ENCODE data around the gene RSPO1. TPM values are rescaled to one million over a fixed set of nuclear protein-coding genes. Genes with fewer than 3 reads are reported as not detected.

RSPO1 gene
- total RNA-seq, 1 experiment from 2014 or later: 0.18 TPM

DNA sequence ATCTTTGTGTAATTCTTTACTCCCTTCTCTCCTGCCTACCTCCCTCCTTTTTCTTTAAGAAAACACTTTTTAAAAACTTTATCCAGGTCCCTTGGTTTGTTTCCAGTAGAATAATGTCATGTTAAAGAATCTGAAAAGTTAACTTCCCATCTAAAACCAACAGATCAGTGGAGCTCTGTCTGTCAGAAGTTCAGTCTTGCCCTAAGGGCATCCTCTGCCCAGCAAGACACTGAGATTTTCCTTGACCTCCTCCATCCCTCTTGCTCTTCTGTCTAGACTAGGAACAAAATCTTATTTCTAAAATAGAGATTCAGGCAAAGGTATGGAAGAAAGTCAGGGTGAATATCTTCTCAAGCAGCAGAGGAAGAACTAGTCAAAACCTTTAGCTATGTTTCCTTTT lies 33.3 kb downstream of the RSPO1 start:
- Histone ChIP-seq H3K4me1 (ENCODE audit: control insufficient read depth, insufficient read depth, low read length) (peaks cover 2% of the 10 kb centered on the region), H3K9me3 (ENCODE audit: control insufficient read depth, insufficient read depth, low read depth, low read length) (no peaks in the 10 kb centered on the region), H3K36me3 (ENCODE audit: control insufficient read depth, insufficient read depth, low read length) (no peaks in the 10 kb centered on the region), H3K27ac (ENCODE audit: low read length) (no peak overlapping the region), H3K27me3 (ENCODE audit: control insufficient read depth, insufficient read depth, low read length) (no peaks in the 10 kb centered on the region), H3K4me3 (ENCODE audit: low read depth in 2 of 2, low read length in 2 of 2) (no peak overlapping the region)
- intact Hi-C loops (cut with micrococcal nuclease; ENCODE audit: unreplicated experiment) (no loop called here), in situ Hi-C loops (cut with HindIII; ENCODE audit: low pct_unique_long_range_greater_than_20kb, low sequenced_read_pairs) (no loop called here)
- ATAC-seq: no peak
- no TSS peak for BruUV-seq (replicated peaks)
- CTCF ChIA-PET: interaction anchor here (0.5 to 1.6 kb wide), 2 partner anchors 79 to 82 kb away, joined by 4 read pairs; no protein-coding TSS in a partner anchor
- no peak for DNase-seq (ENCODE audit: low read depth, low spot score)
- TF ChIP-seq TCF7L2 (IDR thresholded peaks at IDR 0.05; ENCODE audit: low read depth, low read length): no peak
- TF ChIP-seq REST (IDR thresholded peaks at IDR 0.05; ENCODE audit: insufficient read depth in 1 of 2, low read depth in 2 of 2, low read length in 1 of 2): no peak
- POLR2A ChIA-PET: no interaction called here

DNA sequence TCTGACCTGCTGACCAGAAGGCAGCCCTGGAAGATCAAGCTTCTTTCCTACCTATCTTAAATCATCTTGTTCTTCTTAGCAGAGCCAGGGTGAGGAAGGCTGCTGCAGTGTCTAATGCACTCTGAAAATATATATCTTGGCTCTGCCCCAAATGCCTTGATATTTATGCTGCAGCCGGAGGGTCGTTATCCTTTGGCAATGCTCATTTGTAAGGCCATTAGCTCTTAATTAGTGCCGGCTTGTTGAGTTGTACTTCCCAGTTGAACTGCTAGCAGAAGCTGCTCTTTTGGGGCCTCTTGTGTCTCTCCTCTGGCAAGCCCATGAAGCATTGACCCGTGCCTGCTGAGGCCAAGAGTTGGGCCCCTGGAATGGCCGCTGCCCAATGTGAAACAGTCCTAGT lies 34.8 kb downstream of the RSPO1 start:
- no TSS peak for BruUV-seq (replicated peaks)
- DNase-seq (ENCODE audit: low read depth, low spot score) (no peak), ATAC-seq (no peak)
- TF ChIP-seq TCF7L2 (IDR thresholded peaks at IDR 0.05; ENCODE audit: low read depth, low read length) (no peak), POLR2AphosphoS5 (IDR thresholded peaks at IDR 0.05; ENCODE audit: low read depth, low read length) (no peak), REST (IDR thresholded peaks at IDR 0.05; ENCODE audit: insufficient read depth in 1 of 2, low read depth in 2 of 2, low read length in 1 of 2) (no peak), SIN3A (IDR thresholded peaks at IDR 0.05; ENCODE audit: borderline replicate concordance, insufficient read depth, low read depth, low read length) (no peak)
- TF ChIP-seq, protein P1, sequence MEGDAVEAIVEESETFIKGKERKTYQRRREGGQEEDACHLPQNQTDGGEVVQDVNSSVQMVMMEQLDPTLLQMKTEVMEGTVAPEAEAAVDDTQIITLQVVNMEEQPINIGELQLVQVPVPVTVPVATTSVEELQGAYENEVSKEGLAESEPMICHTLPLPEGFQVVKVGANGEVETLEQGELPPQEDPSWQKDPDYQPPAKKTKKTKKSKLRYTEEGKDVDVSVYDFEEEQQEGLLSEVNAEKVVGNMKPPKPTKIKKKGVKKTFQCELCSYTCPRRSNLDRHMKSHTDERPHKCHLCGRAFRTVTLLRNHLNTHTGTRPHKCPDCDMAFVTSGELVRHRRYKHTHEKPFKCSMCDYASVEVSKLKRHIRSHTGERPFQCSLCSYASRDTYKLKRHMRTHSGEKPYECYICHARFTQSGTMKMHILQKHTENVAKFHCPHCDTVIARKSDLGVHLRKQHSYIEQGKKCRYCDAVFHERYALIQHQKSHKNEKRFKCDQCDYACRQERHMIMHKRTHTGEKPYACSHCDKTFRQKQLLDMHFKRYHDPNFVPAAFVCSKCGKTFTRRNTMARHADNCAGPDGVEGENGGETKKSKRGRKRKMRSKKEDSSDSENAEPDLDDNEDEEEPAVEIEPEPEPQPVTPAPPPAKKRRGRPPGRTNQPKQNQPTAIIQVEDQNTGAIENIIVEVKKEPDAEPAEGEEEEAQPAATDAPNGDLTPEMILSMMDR (IDR thresholded peaks at IDR 0.05): no peak
- peaks cover 5% of the 10 kb centered on the region; the same call in 1 of the 2 replicates for H3K36me3 ChIP-seq (ENCODE audit: control insufficient read depth, insufficient read depth, low read length)
- no peak overlapping the region for H3K27ac ChIP-seq (ENCODE audit: low read length)
- intact Hi-C loops (cut with micrococcal nuclease; ENCODE audit: unreplicated experiment): no loop called here
- in situ Hi-C loops (cut with HindIII; ENCODE audit: low pct_unique_long_range_greater_than_20kb, low sequenced_read_pairs): loop anchor here (5.0 kb wide), 1 partner anchor 92 kb away; the partner anchor contains the start of gene CDCA8
- ChIA-PET CTCF (no interaction called here), POLR2A (interaction anchor here (0.6 kb wide), 1 partner anchor 43 kb away, joined by 3 read pairs; no protein-coding TSS in a partner anchor)
- H3K9me3 ChIP-seq (ENCODE audit: control insufficient read depth, insufficient read depth, low read depth, low read length): no peaks in the 10 kb centered on the region
- peaks cover 5% of the 10 kb centered on the region for H3K4me1 ChIP-seq (ENCODE audit: control insufficient read depth, insufficient read depth, low read length)
- H3K4me3 ChIP-seq (ENCODE audit: low read depth in 2 of 2, low read length in 2 of 2): no peak overlapping the region
- no peaks in the 10 kb centered on the region for H3K27me3 ChIP-seq (ENCODE audit: control insufficient read depth, insufficient read depth, low read length)

Data from Panc1 (cell line).